Adipocyte (in vitro differentiated cells): ENCODE data around the gene EBF3.
A peak's percentile ranks its signal among the peaks of the same experiment; 100 is the strongest.

Experiments used
- DNase-seq: peaks from one replicate; pipeline ENCODE4 v3.0.0-alpha.2; 2015; ENCODE audit warnings: low read depth
- H3K27me3 ChIP-seq: replicated peaks from 2 replicates; pipeline ENCODE4 v1.7.0; 2013; ENCODE audit warnings: mild to moderate bottlenecking, low read length, moderate library complexity; ENCODE audit not compliant: control insufficient read depth, insufficient read depth
- H3K36me3 ChIP-seq: 2 replicates; pipeline ENCODE4 v1.7.0; 2013; ENCODE audit warnings: low read length, mild to moderate bottlenecking, moderate library complexity; ENCODE audit not compliant: control insufficient read depth, insufficient read depth, severe bottlenecking
- H3K4me1 ChIP-seq: 2 replicates; pipeline ENCODE4 v1.7.0; 2013; ENCODE audit warnings: mild to moderate bottlenecking, low read length, moderate library complexity; ENCODE audit not compliant: control insufficient read depth, insufficient read depth
- H3K4me3 ChIP-seq: 2 replicates; pipeline ENCODE4 v1.7.0; 2013; ENCODE audit warnings: mild to moderate bottlenecking, low read length, moderate library complexity
- H3K9ac ChIP-seq: 2 replicates; pipeline ENCODE4 v1.7.0; 2013; ENCODE audit warnings: mild to moderate bottlenecking, low read length, moderate library complexity
- H3K9me3 ChIP-seq: 2 replicates; pipeline ENCODE4 v1.7.0; 2013; ENCODE audit warnings: mild to moderate bottlenecking, low read length, moderate library complexity; ENCODE audit not compliant: control insufficient read depth

Gene EBF3, protein sequence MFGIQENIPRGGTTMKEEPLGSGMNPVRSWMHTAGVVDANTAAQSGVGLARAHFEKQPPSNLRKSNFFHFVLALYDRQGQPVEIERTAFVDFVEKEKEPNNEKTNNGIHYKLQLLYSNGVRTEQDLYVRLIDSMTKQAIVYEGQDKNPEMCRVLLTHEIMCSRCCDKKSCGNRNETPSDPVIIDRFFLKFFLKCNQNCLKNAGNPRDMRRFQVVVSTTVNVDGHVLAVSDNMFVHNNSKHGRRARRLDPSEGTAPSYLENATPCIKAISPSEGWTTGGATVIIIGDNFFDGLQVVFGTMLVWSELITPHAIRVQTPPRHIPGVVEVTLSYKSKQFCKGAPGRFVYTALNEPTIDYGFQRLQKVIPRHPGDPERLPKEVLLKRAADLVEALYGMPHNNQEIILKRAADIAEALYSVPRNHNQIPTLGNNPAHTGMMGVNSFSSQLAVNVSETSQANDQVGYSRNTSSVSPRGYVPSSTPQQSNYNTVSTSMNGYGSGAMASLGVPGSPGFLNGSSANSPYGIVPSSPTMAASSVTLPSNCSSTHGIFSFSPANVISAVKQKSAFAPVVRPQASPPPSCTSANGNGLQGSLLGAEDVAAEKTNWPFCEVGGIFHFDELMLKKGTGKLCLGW

GRCh38 chr10:129963641-129964501, at the start of gene EBF3:
Gene EBF3, minus strand, starts transcription at chr10:129964274. Its CDS starts 506 bp downstream, at chr10:129963768.
- Histone ChIP-seq H3K9ac (peak within 1 kb of the TSS; percentile 96), H3K9me3 (no peaks in the 10 kb centered on the region), H3K27me3 (no peaks in the 10 kb centered on the region), H3K36me3 (no peaks in the 10 kb centered on the region), H3K4me3 (peak within 1 kb of the TSS; percentile 94), H3K4me1 (peaks cover 3% of the 10 kb centered on the region)
- peak; percentile 89 for DNase-seq

- Histone ChIP-seq H3K9me3 (no peaks in the 10 kb centered on the region), H3K4me1 (peaks cover 18% of the 10 kb centered on the region), H3K27me3 (no peaks in the 10 kb centered on the region), H3K4me3 (peak overlapping the region; percentile 55), H3K9ac (no peak overlapping the region), H3K36me3 (no peaks in the 10 kb centered on the region)
- no peak for DNase-seq
These were observed 49.5 kb upstream of the EBF3 start for GRCh38 chr10:130013335-130014262.

- no peak overlapping the region for H3K4me3 ChIP-seq
- H3K4me1 ChIP-seq: peaks cover 18% of the 10 kb centered on the region
- H3K36me3 ChIP-seq: no peaks in the 10 kb centered on the region
- no peaks in the 10 kb centered on the region for H3K27me3 ChIP-seq
- no peaks in the 10 kb centered on the region for H3K9me3 ChIP-seq
- DNase-seq: no peak
- H3K9ac ChIP-seq: no peak overlapping the region
These were observed 48.1 kb upstream of the EBF3 start for GRCh38 chr10:130012129-130012528.

- Histone ChIP-seq H3K36me3 (no peaks in the 10 kb centered on the region), H3K27me3 (no peaks in the 10 kb centered on the region), H3K4me1 (peaks cover 18% of the 10 kb centered on the region), H3K4me3 (no peak overlapping the region), H3K9ac (no peak overlapping the region), H3K9me3 (peaks cover 11% of the 10 kb centered on the region)
- DNase-seq: no peak
These were observed 46.6 kb upstream of the EBF3 start for GRCh38 chr10:130010653-130011052.

DNA sequence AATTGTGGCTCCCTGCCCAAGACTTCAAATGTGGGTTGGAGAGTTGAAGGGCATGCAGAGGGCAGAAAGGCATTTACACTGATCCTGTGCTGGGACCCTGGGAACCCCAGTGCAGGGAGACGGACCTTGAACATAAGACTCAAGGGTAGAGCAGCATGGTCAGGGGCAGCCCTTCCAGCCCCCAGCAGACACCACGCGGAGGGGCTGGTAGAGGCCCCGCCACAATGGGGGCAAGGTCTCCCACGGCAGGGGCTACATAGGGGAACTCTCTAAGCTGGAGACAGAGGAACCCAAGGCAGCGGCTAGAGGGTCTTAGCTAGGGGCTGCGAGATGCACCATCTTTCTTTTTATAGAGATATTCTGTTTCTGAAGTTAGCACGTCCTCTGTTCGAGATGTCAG, 45.2 kb upstream of the EBF3 start:
- no peak overlapping the region for H3K4me3 ChIP-seq
- no peak for DNase-seq
- H3K9ac ChIP-seq: no peak overlapping the region
- peaks cover 14% of the 10 kb centered on the region for H3K4me1 ChIP-seq
- H3K27me3 ChIP-seq: no peaks in the 10 kb centered on the region
- peaks cover 20% of the 10 kb centered on the region for H3K9me3 ChIP-seq
- H3K36me3 ChIP-seq: no peaks in the 10 kb centered on the region

DNA sequence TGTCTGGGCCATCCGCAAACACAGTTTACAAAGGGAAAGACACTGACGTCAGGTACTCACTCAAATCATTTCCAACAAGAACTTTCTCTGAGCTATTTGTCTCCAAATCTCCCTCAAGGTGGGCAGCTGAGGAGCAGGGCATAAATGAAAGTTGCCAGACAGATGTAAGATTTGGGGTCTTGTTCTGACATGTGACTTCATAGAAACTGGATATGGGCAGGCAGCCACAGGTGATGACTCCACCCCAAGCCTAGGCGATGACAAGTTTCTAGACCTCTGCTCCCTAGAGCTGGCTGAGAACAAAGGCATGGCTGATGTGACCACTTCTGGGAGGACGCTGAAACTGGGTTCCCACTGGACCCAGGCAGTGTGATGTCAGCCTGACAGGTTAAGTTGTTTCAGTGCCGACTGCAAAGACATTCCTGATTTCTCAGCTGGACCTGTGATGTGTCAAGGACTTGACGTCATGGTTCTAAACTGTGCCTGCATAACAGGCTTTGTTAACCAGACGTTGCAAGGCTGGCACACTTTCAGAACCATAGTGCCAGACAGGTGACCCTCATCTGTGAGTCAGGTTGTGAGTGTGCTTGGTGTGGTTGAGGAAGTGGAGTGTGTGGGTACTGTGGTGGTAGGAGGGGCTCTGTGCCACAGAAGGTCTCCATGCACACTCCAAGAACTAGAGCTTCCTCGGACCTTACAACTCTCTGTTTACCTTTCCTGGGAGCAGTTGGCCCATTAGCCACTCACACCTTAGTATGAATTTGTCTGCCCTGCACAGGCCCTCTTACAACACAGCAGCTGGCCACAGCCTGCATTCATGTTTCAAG, 39.9 kb upstream of the EBF3 start:
- no peak for DNase-seq
- H3K36me3 ChIP-seq: no peaks in the 10 kb centered on the region
- no peaks in the 10 kb centered on the region for H3K4me1 ChIP-seq
- H3K27me3 ChIP-seq: no peaks in the 10 kb centered on the region
- peaks cover 24% of the 10 kb centered on the region for H3K9me3 ChIP-seq
- H3K4me3 ChIP-seq: no peak overlapping the region
- no peak overlapping the region for H3K9ac ChIP-seq

- H3K4me1 ChIP-seq: no peaks in the 10 kb centered on the region
- peaks cover 24% of the 10 kb centered on the region for H3K9me3 ChIP-seq
- H3K27me3 ChIP-seq: no peaks in the 10 kb centered on the region
- no peak overlapping the region for H3K4me3 ChIP-seq
- no peak overlapping the region for H3K9ac ChIP-seq
- H3K36me3 ChIP-seq: no peaks in the 10 kb centered on the region
- DNase-seq: no peak
These were observed 39.1 kb upstream of the EBF3 start for GRCh38 chr10:130003166-130003565.

DNA sequence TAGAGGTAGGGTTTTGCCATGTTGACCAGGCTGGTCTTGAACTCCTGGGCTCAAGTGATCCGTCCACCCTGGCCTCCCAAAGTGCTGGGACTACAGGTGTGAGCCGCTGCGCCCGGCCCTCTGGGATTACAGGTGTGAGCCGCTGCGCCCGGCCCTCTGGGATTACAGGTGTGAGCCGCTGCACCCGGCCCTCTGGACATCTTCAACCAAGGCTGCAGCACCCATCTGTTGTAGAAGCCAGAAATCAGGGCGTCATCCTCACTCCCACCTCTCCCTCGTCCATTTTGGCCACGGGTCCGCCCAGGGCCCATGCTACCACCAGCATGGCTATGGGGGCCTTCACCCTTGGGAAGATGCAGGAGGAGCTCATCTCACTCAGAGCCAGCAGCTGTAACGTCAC, 38.5 kb upstream of the EBF3 start:
- no peak overlapping the region for H3K9ac ChIP-seq
- no peak overlapping the region for H3K4me3 ChIP-seq
- H3K27me3 ChIP-seq: no peaks in the 10 kb centered on the region
- no peaks in the 10 kb centered on the region for H3K36me3 ChIP-seq
- peaks cover 24% of the 10 kb centered on the region for H3K9me3 ChIP-seq
- no peaks in the 10 kb centered on the region for H3K4me1 ChIP-seq
- DNase-seq: no peak

DNA sequence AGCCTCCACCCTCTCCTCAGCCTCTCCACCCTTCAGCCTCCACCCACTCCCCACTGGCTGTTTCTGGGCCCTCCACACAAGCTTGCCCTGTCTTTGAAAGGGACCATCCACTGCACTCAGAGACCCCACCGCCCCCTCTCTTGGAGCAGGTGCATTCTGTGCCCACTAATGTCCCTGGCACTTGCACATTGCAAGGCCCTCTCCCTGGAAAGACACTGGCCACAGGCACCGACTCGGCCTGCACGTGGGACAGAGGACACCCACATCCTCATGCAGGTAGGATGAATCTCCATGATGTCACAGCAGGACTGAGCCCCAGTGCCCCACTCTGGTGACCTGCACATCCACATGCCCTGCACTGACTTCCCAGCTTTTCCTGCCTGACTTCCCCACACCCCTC, 36.8 kb upstream of the EBF3 start:
- no peak for DNase-seq
- Histone ChIP-seq H3K4me3 (no peak overlapping the region), H3K27me3 (no peaks in the 10 kb centered on the region), H3K9ac (no peak overlapping the region), H3K4me1 (no peaks in the 10 kb centered on the region), H3K36me3 (no peaks in the 10 kb centered on the region), H3K9me3 (peaks cover 16% of the 10 kb centered on the region)

- Histone ChIP-seq H3K9me3 (peaks cover 5% of the 10 kb centered on the region), H3K9ac (no peak overlapping the region), H3K36me3 (no peaks in the 10 kb centered on the region), H3K4me1 (peaks cover under 1% of the 10 kb centered on the region), H3K4me3 (no peak overlapping the region), H3K27me3 (no peaks in the 10 kb centered on the region)
- no peak for DNase-seq
These were observed 35.1 kb upstream of the EBF3 start for GRCh38 chr10:129999140-129999539.
